Sigmoid colon (tissue), 7 donors: ENCODE results near the gene SNRNP200. TPM values are rescaled to one million over a fixed set of nuclear protein-coding genes. Genes with fewer than 3 reads are reported as not detected.
A peak's percentile ranks its signal among the peaks of the same experiment; 100 is the strongest.

ENCODE experiments used
- DNase-seq: peaks from one replicate; pipeline ENCODE4 v3.0.0-alpha.2; 2019
- H3K27ac ChIP-seq, 4 donors: fragments of 200-600 bp; sonication (generic); one replicate each; pipeline ENCODE4 v1.5.1; 2016 to 2019; ENCODE audit warnings: mild to moderate bottlenecking in 1 of 4
- H3K27me3 ChIP-seq, 3 donors: fragments of 200-600 bp; sonication (generic); one replicate each; pipeline ENCODE4 v1.5.1; 2019; ENCODE audit warnings: mild to moderate bottlenecking in 1 of 3
- H3K36me3 ChIP-seq, 4 donors: fragments of 200-600 bp; sonication (generic); one replicate each; pipeline ENCODE4 v1.5.1; 2016 to 2019
- H3K4me1 ChIP-seq, 4 donors: fragments of 200-600 bp; sonication (generic); one replicate each; pipeline ENCODE4 v1.5.1; 2017 to 2019
- H3K4me3 ChIP-seq, 4 donors: fragments of 200-600 bp; sonication (generic); one replicate each; pipeline ENCODE4 v1.5.1; 2017 to 2019; ENCODE audit warnings: mild to moderate bottlenecking in 2 of 4, moderate library complexity in 1 of 4
- H3K9me3 ChIP-seq, 4 donors: fragments of 200-600 bp in 3 of 4; sonication (generic) in 3 of 4; one replicate each; pipeline versions ENCODE4 v1.5.1 to v1.6.1; 2013 to 2019
- CTCF ChIP-seq, 4 experiments: fragments of 450-650 bp in 3 of 4; fragments of 200-600 bp in 1 of 4; IDR thresholded peaks; one replicate each; pipeline ENCODE4 v1.5.1; 2016 to 2019; ENCODE audit warnings: antibody characterized with exemption in 4 of 4, mild to moderate bottlenecking in 3 of 4, moderate library complexity in 2 of 4
- EP300 ChIP-seq, 4 donors: sonication (generic); formaldehyde crosslinking; IDR thresholded peaks; one replicate each; pipeline ENCODE4 v1.6.1; 2017; ENCODE audit warnings: antibody characterized with exemption in 4 of 4
- POLR2A ChIP-seq, 2 donors: fragments of 450-650 bp; IDR thresholded peaks; one replicate each; pipeline ENCODE4 v1.6.1; 2016; ENCODE audit warnings: antibody characterized with exemption in 2 of 2, mild to moderate bottlenecking in 2 of 2, moderate library complexity in 2 of 2
- POLR2AphosphoS5 ChIP-seq, 4 donors: sonication (generic); formaldehyde crosslinking; IDR thresholded peaks; one replicate each; pipeline ENCODE4 v1.6.1; 2017; ENCODE audit warnings: antibody characterized with exemption in 4 of 4
- WGBS, 2 donors: extraction: QIAGEN DNeasy Blood & Tissue Kit; methylation state at CpG; one replicate each; pipeline ENCODE4 v1.1.7; 2013; 5-methylcytosine and 5-hydroxymethylcytosine counted together
- intact Hi-C: fragments of 100-400 bp; cut with DNase I; formaldehyde crosslinking; loops from one replicate; pipeline ENCODE4 v1.15.1; 2023
- polyA plus RNA-seq, 3 donors: library from polyadenylated mRNA; stranded (reverse); fragments of 200-250 nt; gene quantifications; one replicate each; pipeline ENCODE4 v1.2.3, GENCODE V29; 2013
- total RNA-seq, 4 donors: library from RNA; depleted of rRNA; stranded (reverse); fragments of >200 nt; gene quantifications; one replicate each; pipeline ENCODE4 v1.1.0, GENCODE V29; 2016
- donor health status: healthy with polysubstance abuse.
- donor health status: Bipolar disorder and iron deficiency.
- donor health status: healthy.

The SNRNP200 gene
- total and polyA plus RNA-seq, 7 donors = 26.8 to 86.5 (median 78.9) TPM

DNA sequence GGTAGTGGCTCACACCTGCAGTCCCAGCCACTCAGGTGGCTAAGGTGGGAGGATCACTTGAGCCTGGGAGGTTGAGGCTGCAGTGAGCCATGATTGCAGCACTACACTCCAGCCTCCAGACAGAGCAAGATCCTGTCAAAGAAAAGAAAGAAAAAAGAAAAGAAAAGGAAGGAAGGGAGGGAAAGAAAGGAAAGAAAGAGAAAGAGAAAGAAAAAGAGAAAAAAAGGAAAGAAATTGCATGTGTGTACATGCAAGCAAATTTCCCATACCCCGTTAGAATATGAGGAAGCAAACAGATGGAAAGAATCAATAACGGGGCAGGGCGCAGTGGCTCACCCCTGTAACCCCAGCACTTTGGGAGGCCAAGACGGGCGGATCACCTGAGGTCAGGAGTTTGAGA is 57.5 kb downstream of the SNRNP200 start:
- intact Hi-C loops = no loop called here
- TF ChIP-seq POLR2A (IDR thresholded peaks at IDR 0.05) = no peak
- no peak for TF ChIP-seq POLR2AphosphoS5 (IDR thresholded peaks at IDR 0.05)
- TF ChIP-seq EP300 (IDR thresholded peaks at IDR 0.05) = no peak
- no peak for TF ChIP-seq CTCF (IDR thresholded peaks at IDR 0.05)
- WGBS, 2 donors = 87 to 88% methylated on average over 5 of the region's 5 CpGs
- peak; percentile 48 for DNase-seq
- no peaks in the 10 kb centered on the region for H3K27me3 ChIP-seq
- H3K9me3 ChIP-seq = no peaks in the 10 kb centered on the region
- peaks cover 0 to 13% (median 6%) of the 10 kb centered on the region in 4 donors for H3K36me3 ChIP-seq
- H3K4me3 ChIP-seq = no peak overlapping the region
- no peak overlapping the region for H3K27ac ChIP-seq
- H3K4me1 ChIP-seq = peaks cover 0 to 20% (median 8%) of the 10 kb centered on the region in 4 donors

- Histone ChIP-seq H3K36me3 (peaks cover 0 to 4% (median under 1%) of the 10 kb centered on the region in 4 donors), H3K27ac (no peak overlapping the region), H3K4me3 (no peak overlapping the region), H3K27me3 (no peaks in the 10 kb centered on the region), H3K4me1 (peaks cover 0 to 20% (median 7%) of the 10 kb centered on the region in 4 donors), H3K9me3 (no peaks in the 10 kb centered on the region)
- TF ChIP-seq CTCF (IDR thresholded peaks at IDR 0.05) (no peak), EP300 (IDR thresholded peaks at IDR 0.05) (no peak), POLR2AphosphoS5 (IDR thresholded peaks at IDR 0.05) (no peak), POLR2A (IDR thresholded peaks at IDR 0.05) (no peak)
- DNase-seq = peak; percentile 55
- intact Hi-C loops = no loop called here
- 85% methylated on average over 3 of the region's 3 CpGs for WGBS, 2 donors
Measured at GRCh38 chr2:96247009-96247408, 58.3 kb downstream of the SNRNP200 start.

DNA sequence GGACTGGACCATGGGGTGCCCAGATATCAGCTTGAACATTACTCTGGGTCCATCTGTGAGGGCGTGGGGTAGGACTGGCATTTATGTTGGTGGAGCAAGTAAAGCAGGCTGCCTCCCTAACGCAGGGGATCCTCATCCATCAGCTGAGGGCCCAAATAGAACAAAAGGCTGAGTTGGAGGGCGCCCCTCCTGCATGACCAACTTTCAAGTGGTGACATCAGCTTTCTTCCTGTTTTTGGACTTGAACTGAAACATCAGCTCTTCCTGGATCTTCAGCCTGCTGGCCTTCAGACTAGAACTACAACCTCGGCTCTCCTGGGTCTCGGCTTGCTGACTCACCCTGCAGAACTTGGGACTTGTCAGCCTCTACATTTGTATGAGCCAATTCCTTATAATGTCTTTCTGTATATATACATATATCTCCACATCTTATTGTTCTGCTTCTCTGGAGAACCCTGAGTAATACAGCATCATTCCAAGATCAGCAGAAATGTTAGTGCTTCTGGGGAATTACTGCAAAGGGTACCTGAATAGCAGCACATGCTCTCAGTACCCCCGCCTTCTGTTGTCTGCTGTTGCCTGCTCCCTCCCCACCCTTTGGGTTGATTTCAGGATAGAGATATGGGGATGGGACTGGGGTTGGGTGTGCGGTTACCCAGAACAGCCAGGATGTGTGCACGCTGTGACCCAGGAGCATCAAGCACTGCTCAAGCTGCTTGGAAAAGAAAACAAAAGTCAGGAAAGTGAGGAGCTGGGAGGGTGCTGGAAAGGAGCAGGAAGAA is 59.5 kb downstream of the SNRNP200 start:
- H3K27ac ChIP-seq = no peak overlapping the region
- peaks cover 0 to 9% (median 3%) of the 10 kb centered on the region in 4 donors for H3K4me1 ChIP-seq
- WGBS, 2 donors = 88 to 92% methylated on average over 8 of the region's 8 CpGs
- H3K36me3 ChIP-seq = peaks cover 0 to 3% (median 0%) of the 10 kb centered on the region in 4 donors
- DNase-seq = peak; percentile 65
- TF ChIP-seq EP300 (IDR thresholded peaks at IDR 0.05) (no peak), POLR2A (IDR thresholded peaks at IDR 0.05) (no peak), POLR2AphosphoS5 (IDR thresholded peaks at IDR 0.05) (no peak), CTCF (IDR thresholded peaks at IDR 0.05) (no peak)
- no peaks in the 10 kb centered on the region for H3K27me3 ChIP-seq
- no peak overlapping the region for H3K4me3 ChIP-seq
- no peaks in the 10 kb centered on the region for H3K9me3 ChIP-seq
- intact Hi-C loops = no loop called here

- Histone ChIP-seq H3K9me3 (no peaks in the 10 kb centered on the region), H3K4me1 (no peaks in the 10 kb centered on the region), H3K27ac (no peak overlapping the region), H3K4me3 (no peak overlapping the region), H3K36me3 (peaks cover 0 to 14% (median 0%) of the 10 kb centered on the region in 4 donors), H3K27me3 (no peaks in the 10 kb centered on the region)
- TF ChIP-seq CTCF (IDR thresholded peaks at IDR 0.05) = no peak
- TF ChIP-seq EP300 (IDR thresholded peaks at IDR 0.05) = no peak
- no peak for TF ChIP-seq POLR2A (IDR thresholded peaks at IDR 0.05)
- no peak for TF ChIP-seq POLR2AphosphoS5 (IDR thresholded peaks at IDR 0.05)
- DNase-seq = no peak
- intact Hi-C loops = no loop called here
- WGBS, 2 donors = 87 to 95% methylated on average over 5 of the region's 5 CpGs
Measured at GRCh38 chr2:96243843-96244242, 61.5 kb downstream of the SNRNP200 start.
